Right kidney (tissue), 9 donors: Measurements from ENCODE around the gene DCAF6.
A peak's percentile ranks its signal among the peaks of the same experiment; 100 is the strongest.
"Not testable (repeated sequence)": the region's sequence is repeated elsewhere in the genome, so short reads cannot be mapped to it uniquely, and the experiment has no call there.

Experiments used
- DNase-seq: peaks from one replicate; pipeline ENCODE4 v3.0.0-alpha.2; 2016
- long read RNA-seq, 8 donors: transcript quantifications; one replicate each; lab custom pipeline, GENCODE V29; 2026

The DCAF6 gene
- long read RNA-seq, donor 1, partial matches to known transcripts: 18 of 23 reads
- long read RNA-seq, donor 1, other reads (novel, unspliced or antisense): 0 of 23 reads
- long read RNA-seq, donor 2, partial matches to known transcripts: 14 of 14 reads
- long read RNA-seq, donor 2, other reads (novel, unspliced or antisense): 0 of 14 reads
- long read RNA-seq, donor 3, partial matches to known transcripts: 5 of 7 reads
- long read RNA-seq, donor 3, other reads (novel, unspliced or antisense): 0 of 7 reads
- long read RNA-seq, donor 4, partial matches to known transcripts: 36 of 38 reads
- long read RNA-seq, donor 4, other reads (novel, unspliced or antisense): 0 of 38 reads
- long read RNA-seq, donor 5, partial matches to known transcripts: 0 of 7 reads
- long read RNA-seq, donor 5, other reads (novel, unspliced or antisense): 0 of 7 reads
- long read RNA-seq, donor 6, partial matches to known transcripts: 30 of 31 reads
- long read RNA-seq, donor 6, other reads (novel, unspliced or antisense): 0 of 31 reads
- long read RNA-seq, donor 7, transcript DCAF6-201 (19 exons, 3,186 nt): major isoform, 5 of 893 reads
- long read RNA-seq, donor 7, partial matches to known transcripts: 470 of 893 reads
- long read RNA-seq, donor 7, other reads (novel, unspliced or antisense): 418 of 893 reads
- long read RNA-seq, donor 8, partial matches to known transcripts: 0 of 6 reads
- long read RNA-seq, donor 8, other reads (novel, unspliced or antisense): 0 of 6 reads

DNA sequence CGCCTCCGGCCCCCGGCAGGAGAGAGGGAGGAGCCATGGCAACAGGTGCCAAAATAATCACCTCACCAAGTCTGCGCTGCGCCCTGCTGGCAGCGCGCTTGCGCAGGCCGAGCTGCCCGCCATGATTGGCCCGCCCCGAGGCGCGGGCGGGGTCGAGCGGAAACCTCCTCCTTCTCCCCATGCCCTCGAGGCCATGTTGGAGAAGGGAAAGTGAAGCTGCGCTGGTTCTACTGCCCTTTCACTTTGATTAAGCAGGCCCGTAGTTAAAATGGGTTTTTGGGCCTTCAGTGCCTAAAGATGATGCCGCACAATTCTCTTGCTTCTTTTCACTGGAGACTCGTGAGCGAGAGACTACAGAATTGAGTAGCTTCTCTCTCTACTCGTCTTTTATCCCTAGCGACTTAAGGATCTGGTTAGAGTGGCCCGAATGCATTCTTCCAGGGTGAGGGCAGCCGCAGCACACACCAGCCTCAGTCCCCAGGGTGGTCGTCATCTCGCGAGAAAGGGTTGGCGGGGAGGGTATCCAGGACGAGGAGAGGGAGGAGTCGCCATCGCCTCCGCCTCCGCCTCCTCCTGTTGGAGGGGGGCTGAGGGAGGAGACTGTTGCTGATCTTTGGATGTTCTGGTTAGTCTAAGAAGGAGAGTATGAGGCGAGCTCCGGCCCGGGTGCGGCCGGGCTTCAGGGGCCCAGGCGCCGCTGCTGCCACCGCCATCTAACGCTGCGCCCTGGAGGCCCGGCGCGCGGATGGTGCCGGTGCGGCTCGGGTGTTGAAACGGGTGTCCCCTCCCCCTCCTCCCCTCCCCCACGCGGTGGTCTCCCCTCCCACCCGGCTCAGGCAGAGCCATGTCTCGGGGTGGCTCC is at the start of gene DCAF6:
Gene DCAF6 (plus strand): TSS at position 616 of the 862 bp plus-strand sequence. CDS start 229 bp downstream, at position 845.
- DNase-seq: peak; percentile 99

DNA sequence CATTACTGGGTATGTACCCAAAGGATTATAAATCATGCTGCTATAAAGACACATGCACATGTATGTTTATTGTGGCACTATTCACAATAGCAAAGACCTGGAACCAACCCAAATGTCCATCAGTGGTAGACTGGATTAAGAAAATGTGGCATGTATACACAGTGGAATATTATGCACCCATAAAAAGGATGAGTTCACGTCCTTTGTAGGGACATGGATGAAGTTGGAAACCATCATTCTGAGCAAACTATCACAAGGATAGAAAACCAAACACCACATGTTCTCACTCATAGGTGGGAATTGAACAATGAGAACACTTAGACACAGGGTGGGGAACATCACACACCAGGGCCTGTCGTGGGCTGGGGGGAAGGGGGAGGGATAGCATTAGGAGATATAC is 49.3 kb upstream of the DCAF6 start:
- DNase-seq: not testable (repeated sequence)

DNA sequence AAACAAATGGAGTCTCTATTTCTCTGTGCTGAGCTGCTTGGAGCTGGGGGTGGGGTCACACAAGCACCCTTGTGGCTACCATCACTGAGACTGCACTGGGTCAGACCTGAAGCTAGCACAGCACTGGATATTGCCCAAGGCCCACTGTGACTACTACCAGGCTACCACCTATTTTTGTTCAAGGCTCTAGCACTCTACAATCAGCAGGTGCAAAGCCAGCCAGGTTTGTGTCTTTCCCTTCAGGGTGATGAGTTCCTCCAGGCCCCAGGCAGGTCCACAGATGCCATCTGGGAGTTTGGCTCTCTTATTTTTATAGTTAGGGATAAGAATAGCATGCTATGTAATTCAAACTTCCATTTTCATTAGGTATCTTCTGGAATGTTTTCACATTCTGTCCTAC is 46.1 kb upstream of the DCAF6 start:
- no peak for DNase-seq

DNA sequence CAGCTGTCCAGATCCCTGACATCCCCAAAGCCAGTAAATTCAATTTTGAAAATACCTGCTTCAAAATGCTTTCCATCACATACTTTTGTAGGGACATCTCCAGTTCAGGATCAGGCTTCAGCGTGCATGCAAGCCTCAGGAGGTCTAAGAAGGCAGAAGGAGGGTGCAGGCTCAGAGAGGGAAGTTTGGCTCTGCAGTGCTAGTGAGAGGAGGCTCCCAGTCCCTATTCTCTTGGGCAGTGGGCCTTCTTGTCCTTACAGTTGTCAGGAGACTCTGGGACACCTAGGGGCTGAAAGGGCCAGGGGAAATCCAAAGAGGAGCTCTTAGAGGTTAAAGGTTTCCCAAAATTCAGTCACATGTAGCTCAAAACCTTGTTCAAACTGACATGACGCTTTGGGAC is 42.7 kb upstream of the DCAF6 start:
- no peak for DNase-seq

DNA sequence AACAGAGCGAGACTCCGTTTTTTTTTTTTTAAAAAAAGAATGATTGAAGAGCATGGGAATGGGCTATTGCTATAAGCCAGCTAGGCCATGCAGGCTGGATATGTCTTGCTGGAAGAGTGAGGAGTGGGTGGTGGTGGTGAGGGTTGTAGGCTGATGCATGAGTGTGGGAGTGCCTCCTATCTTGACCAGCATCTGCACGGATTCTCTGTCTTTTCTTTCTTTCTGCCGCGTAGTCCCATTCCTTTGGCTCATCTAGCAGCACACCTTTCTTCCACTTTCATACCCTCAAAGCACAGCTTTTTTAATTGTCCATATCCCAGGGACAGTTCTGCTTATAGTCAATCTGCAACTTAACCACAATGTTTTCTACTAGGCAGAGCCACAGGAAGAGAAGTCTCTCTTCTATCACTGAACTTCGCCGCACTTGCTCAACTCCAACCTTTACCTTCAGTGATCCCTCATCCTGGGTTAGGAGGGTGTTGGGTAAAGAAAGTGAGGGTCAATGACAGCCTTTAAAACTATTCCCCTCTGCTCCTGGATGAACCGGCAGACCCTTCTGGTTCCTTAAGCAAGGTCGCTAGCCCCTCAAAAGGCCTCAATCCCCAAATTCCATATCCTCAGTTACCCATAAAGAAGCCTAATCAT is 37.8 kb upstream of the DCAF6 start:
- no peak for DNase-seq

DNA sequence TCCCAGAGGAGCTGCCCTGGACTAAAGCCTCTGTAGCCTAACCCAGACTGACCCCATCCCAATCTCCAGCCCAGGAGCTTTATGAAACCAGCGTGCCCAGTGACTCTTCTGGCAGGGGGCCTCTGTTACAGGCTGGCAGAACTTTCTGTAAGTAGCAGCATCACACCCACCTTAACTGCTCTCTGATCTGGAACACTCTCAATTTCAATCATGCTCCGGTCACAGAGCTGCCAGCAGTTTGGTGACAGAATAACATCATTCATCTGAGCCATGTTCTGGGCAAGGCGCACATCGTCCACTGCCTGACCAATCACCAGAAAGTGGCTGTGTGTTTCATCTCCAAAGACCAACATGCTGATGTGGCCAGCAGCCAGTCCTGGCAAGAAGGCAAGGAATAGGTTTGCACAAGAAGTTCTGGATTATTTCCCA is 37.2 kb upstream of the DCAF6 start:
- no peak for DNase-seq

DNA sequence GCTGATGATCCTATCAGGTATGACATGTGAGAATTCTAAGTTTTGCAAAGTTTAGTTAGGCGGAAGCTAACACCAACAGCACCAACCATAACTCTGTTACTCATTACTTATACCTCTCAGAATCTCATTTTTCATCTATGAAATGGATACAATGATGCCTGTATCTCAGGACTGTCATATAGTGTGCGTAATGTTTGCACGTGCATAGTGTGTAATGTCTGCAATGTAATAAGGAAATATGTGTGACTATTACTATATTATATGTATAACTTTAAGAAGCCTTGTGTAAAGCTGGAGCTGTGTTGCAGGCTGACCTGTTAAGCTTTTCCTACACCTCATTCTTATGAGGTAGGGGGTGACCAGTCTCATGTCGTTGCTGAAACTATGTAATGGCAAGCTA is 35.6 kb upstream of the DCAF6 start:
- DNase-seq: no peak

DNA sequence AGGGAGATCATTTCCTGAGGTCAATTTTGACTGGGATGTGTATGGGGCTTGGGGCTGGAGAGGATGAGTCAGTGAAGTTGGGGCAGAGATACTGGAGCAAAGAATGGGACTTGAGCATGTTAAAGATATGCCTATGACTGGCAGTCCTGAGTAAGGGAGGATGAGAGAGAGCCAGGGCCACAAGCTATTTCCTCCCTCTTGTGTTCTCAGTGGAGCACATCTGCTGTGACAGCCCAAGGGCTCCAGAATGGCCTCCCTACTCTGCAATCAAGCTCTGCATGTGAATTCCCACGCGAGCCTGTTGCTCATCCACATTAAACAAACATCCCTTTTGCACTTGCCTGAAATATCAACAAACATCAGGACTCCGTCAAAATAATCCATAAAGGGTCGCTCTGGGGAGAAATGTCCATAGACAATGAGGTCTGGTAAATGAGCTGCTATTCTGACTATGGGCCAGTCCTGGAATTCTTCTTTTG is 31.8 kb upstream of the DCAF6 start:
- no peak for DNase-seq

DNA sequence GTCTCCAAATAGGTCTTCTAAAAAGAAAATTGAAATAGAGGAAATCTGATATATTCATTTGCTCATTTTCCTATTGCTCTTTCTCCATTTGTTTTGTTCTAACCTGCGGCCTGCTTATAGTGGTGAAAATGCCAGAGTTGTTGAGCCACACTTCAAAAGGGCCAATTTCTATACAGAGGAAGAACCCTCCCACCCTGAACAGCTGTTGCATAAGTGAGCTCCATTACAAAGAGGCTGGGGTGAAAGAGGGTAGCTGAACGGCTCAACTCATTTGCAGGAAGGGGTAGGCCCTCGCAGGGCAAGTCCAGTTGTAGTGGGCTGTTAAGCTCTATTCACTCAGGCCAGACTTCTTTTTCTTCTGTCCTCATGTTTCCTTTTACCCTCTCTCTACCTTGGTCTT is 31.3 kb upstream of the DCAF6 start:
- no peak for DNase-seq

GRCh38 chr1:167905671-167906070 is 30.8 kb upstream of the DCAF6 start:
- DNase-seq: no peak

GRCh38 chr1:167909691-167910180 is 26.7 kb upstream of the DCAF6 start:
- no peak for DNase-seq

GRCh38 chr1:167910530-167910929 is 26.0 kb upstream of the DCAF6 start:
- DNase-seq: no peak

DNA sequence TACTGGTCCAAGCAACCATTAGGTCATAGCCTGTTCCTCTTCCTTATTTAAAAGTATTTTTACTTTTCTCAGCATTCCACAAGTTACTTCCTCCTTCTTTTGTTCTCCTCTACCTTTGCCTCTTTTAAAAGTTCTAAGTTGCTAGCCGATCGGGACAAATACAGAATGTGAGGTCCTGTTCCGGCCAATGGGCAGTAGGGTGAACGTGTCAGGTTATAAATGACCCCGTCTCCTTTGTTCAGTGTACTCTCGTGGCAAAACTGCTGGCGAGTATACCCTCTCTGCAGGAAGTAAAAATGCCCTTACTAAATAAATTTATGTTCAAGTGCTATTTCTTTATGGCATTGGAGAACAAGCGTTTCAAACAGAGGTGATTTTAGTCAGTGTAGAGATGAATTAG is 25.1 kb upstream of the DCAF6 start:
- DNase-seq: no peak

DNA sequence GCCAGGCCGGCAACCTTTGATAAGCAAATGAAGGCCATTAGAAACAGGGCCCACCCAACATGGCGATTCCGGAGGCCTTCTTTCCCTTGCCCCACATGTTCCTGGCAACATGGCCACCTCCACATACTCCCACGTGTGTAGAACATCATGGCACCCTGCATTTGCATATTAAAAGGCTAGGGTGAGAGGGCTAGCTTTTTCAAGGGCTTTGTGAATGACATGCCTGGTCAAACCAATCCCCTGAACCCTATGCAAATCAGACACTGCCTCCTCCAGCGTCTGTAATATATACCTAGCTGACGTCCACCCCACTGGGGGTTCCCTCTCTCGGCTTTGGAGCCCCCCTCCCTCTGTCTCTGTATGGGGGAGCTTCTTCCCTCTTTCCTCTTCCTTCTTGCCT is 24.2 kb upstream of the DCAF6 start:
- DNase-seq: no peak

- no peak for DNase-seq
These were observed 22.5 kb upstream of the DCAF6 start, which contains the start of gene ADCY10 for GRCh38 chr1:167913895-167914496. Gene ADCY10 (minus strand): TSS chr1:167914134. CDS start chr1:167905140, 8,994 bp downstream.

DNA sequence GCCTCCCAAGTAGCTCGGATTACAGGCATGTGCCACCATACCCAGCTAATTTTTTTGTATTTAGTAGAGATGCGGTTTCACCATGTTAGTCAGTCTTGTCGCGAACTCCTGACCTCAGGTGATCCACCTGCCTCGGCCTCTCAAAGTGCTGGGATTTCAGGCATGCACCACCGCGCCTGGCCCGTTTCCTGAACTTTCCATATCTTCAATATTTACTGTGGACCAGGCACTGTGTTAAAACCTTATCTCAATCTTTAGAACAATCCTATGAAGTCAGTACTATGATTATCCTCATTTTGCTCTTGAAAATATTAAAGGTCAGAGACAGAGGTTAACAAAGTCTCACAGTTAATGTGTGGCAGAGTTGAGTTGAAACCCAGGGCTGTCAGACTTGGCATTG is 20.9 kb upstream of the DCAF6 start:
- no peak for DNase-seq

GRCh38 chr1:167916766-167917511 is 19.5 kb upstream of the DCAF6 start:
- DNase-seq: no peak

GRCh38 chr1:167922023-167922422 is 14.5 kb upstream of the DCAF6 start:
- DNase-seq: no peak

- DNase-seq: no peak
These were observed 13.8 kb upstream of the DCAF6 start for GRCh38 chr1:167922611-167923074.

DNA sequence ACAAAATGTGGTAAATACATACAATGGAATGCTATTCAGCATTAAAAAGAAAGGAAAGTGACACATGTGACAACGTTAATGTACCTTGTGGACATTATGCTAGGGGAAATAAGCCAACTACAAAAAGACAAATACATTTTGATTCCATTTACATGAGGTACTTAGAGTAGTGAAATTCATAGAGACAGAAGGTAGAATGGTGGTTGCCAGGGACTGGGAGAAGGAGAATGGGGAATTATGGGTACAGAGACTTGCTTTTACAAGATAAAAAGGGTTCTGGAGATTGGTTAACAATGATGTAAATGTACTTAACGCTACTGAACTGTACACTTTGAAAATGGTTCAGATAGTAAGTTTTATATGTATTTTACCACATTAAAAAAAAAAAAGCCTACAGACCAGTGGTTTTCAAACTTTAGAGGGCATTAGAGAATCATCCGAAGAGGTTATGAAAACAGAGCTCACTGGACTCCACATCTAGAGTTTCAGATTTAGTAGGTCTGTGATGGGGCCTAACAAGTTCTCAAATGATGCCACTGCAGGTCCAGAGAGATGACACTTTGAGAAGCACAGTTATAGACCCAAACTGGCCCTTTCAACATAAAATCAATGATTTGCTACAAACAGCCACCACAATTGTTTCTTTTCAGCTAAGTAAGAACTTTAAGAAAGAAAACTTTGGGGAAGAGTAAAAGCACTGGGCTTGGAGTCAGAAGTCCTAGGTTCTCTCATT is 13.0 kb upstream of the DCAF6 start:
- no peak for DNase-seq
